Hematopoietic multipotent progenitor cell treated with erythropoietin and hydrocortisone succinate and interleukin-3 and kit ligand, for 8 days (in vitro differentiated cells): ENCODE measurements around the gene PDIA5.

ENCODE experiments used
- DNase-seq: peaks from one replicate; pipeline ENCODE4 v3.0.0-alpha.2; 2015

The PDIA5 gene

GRCh38 chr3:123044981-123045763 is 21.7 kb upstream of the PDIA5 start:
- no peak for DNase-seq

GRCh38 chr3:123046262-123047061 is 20.4 kb upstream of the PDIA5 start:
- DNase-seq = no peak

DNA sequence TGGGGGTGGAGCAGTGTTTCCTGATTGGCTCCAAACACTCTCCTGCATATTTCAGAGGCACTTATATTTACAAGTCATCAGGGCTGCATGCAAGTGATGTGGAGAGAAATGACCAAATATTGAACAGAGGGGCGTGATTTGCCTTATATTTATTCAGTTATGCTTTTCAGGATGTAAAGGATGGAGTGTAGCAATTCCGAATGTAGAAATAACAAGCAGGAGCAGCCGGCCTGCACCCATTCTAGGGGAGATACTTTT is 19.8 kb upstream of the PDIA5 start:
- no peak for DNase-seq

DNA sequence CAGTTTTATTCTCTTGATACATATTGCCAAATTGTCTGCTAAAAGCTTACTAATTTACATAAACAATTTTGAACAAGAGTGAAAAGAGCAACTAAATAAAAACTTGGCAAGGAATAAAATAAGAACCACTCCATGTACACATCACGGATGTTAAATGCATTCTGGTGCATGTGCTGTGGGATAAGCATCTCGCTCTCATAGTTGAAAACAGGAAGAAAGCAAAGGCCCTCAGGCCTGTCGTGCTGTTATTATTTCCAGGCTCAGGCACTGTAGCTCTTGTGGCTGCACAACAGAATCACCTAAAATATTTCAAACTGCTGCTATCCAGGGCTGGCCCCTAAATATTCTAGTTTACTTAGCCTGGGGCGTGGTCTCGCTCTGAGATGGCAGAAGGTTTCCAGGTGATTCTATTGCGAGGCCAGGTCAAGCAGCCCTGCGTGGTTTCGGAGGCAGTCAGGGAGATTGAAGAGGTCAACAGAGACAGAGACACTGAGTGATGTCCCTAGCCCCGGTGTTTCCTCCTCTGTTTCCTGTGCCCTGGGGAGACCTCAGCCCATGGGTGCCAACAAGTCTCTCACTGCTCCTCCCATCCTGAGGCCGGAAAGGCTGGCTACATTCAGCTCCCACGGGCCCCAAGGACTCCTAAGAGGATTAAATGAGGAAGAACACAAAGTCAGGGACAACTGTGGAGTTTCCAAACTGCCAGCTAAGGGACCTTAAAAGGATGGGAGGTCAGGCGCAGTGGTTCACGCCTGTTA is 18.2 kb upstream of the PDIA5 start:
- no peak for DNase-seq

- DNase-seq = no peak
These were observed 16.2 kb upstream of the PDIA5 start for GRCh38 chr3:123050666-123051065.

GRCh38 chr3:123053107-123053506 is 13.7 kb upstream of the PDIA5 start:
- no peak for DNase-seq

GRCh38 chr3:123054109-123054778 is 12.6 kb upstream of the PDIA5 start:
- DNase-seq = no peak

GRCh38 chr3:123054931-123055330 is 11.9 kb upstream of the PDIA5 start:
- no peak for DNase-seq

- DNase-seq = no peak
These were observed 11.5 kb upstream of the PDIA5 start for GRCh38 chr3:123055352-123055751.

- DNase-seq = no peak
These were observed 8.3 kb upstream of the PDIA5 start for GRCh38 chr3:123058505-123058904.

DNA sequence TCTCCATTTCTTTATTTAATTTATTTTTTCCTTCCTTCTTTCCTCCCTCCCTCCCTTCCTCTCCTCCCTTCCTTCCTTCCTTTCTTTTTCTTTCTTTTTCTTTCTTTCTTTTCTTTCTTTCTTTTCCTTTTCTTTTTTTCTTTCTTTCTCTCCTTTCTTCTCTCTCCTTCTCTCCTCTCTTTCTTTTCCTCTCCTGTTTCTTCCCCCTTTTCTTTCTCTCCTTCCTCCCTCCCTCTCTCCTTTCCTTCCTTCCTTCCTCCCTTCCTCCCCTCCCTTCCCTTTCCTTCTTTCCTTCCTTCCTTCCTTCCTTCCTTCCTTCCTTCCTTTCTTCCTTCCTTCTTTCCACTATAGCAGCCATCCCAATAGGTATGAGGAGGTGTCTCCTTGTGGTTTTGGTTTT is 6.8 kb upstream of the PDIA5 start:
- DNase-seq = no peak

DNA sequence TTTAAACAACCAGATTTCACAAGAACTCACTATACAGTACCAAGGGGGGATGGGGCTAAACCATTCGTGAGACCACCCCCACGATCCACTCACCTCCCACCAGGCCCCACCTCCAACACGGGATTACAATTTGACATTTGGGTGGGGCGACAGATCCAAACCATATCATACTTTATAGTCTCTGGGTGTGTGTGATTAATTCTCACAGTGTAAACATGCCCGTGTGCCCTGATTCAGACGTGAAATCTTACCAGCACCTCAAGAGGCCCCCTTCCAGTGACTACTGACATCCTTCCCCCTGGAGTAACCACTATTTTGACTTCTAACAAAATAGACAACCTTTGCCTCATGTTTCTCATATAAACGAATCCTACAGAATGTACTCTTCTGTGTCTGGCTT is 5.0 kb upstream of the PDIA5 start:
- DNase-seq = no peak

- DNase-seq = no peak
These were observed 3.8 kb upstream of the PDIA5 start for GRCh38 chr3:123063034-123063433.

- DNase-seq = no peak
These were observed 2.3 kb upstream of the PDIA5 start for GRCh38 chr3:123064506-123064905.

DNA sequence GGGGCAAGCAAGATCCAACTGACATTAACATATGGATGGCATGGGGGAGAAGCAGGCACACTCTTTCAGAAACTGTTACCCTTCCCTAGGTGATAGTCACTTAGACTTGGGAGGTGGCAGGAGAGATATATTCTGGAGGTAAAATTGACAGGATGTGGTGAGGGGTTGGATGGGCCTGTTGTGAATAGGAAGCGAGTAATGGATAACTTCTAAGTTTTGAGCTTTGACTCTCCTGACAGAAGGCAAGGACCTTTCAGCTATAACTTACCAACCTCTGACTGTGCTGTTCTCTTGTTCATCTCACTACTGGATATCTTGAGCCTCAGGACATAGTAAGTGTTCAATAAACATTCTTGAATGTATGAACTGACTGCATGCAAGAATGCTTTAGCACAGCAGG is 1.9 kb upstream of the PDIA5 start:
- DNase-seq = no peak

- DNase-seq = no peak
These were observed 278 bp upstream of the PDIA5 start for GRCh38 chr3:123066599-123066895.

GRCh38 chr3:123067689-123068600 is 1.1 kb downstream of the PDIA5 start:
- peak; percentile 45 for DNase-seq

GRCh38 chr3:123068601-123069381 is 2.0 kb downstream of the PDIA5 start:
- peak; percentile 41 for DNase-seq

DNA sequence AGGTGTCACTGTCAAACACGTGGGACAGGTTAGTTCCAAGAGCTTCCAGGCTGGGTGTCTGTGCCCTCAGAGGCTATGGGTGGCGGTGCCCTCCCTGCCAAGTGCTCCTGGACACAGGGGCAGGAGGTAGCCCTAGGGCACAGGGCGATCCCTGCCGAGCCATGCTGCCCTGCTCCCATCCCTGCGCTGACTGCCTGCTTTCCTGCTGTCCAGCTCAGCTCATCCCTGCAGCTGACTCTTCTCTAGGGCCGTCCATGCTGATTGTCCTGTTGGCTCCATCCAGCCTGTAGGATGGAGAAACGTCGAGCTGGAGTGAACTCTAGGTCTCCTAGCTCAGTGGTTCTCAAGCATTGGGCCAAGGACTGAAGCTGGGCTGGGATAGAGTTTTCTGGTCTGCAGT is 3.7 kb downstream of the PDIA5 start:
- DNase-seq = no peak

GRCh38 chr3:123071146-123071545 is 4.3 kb downstream of the PDIA5 start:
- no peak for DNase-seq

DNA sequence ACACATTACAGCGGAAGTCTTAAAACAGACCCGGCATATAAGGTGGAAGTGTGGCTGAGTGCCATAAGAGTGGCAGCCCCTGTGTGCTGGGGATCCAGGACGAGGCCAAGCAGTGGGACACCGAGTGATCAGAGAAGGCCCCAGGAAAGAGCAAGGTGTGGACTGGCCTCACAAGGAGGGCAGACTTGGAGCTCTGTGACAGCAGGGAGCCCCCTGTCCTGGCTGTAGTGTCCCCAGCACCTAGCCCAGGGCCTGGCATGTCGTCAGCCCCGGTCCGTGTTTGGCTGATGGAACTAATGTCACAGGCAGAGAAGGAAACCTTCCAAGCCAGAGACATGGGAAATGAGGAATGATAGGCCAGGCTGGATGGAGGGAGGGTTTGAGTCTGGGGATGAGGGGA is 4.8 kb downstream of the PDIA5 start:
- no peak for DNase-seq

DNA sequence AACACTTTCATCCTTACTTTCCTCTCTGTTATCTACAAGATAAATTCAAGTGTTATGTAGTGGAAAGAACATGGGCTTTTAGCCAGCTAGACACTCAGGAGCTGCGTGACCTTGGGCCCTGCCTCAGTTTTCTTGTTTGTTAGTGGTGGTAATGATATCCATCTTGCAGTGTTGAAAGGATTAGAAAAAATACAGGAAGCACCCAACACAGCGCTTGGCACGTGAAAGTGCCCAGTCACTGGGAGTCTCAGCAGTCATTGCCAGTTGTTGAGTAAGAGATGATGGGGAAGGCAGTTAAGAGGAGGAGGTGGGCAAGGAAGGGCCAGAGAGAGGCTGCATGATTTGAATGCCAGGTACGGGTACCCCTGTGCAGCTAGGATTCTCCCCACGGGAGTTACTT is 5.3 kb downstream of the PDIA5 start:
- peak; percentile 67 for DNase-seq
